Progenitor cell of endocrine pancreas (in vitro differentiated cells): Measurements from ENCODE around the gene LYRM2. TPM values are rescaled to one million over a fixed set of nuclear protein-coding genes. Genes with fewer than 3 reads are reported as not detected.

Experiments used
- DNase-seq: peaks from one replicate; pipeline ENCODE4 v3.0.0; 2021; ENCODE audit warnings: low spot score; ENCODE audit not compliant: unreplicated experiment
- H3K27ac Mint-ChIP-seq: 2 replicates; pipeline ENCODE4 v1.8.0; 2021; ENCODE audit warnings: mild to moderate bottlenecking, moderate library complexity, mixed read lengths
- H3K27me3 Mint-ChIP-seq: 2 replicates; pipeline ENCODE4 v1.8.0; 2021; ENCODE audit warnings: mixed read lengths
- H3K36me3 Mint-ChIP-seq: 2 replicates; pipeline ENCODE4 v1.8.0; 2022; ENCODE audit warnings: mixed read lengths; ENCODE audit not compliant: insufficient read depth
- H3K4me1 Mint-ChIP-seq: 2 replicates; pipeline ENCODE4 v1.8.0; 2021; ENCODE audit warnings: low read depth, mixed read lengths
- H3K4me3 Mint-ChIP-seq: 2 replicates; pipeline ENCODE4 v1.8.0; 2021; ENCODE audit warnings: low read depth, mild to moderate bottlenecking, moderate library complexity, mixed read lengths
- H3K9me3 Mint-ChIP-seq: 2 replicates; pipeline ENCODE4 v1.8.0; 2021; ENCODE audit warnings: low read depth, mixed read lengths
- CTCF ChIP-seq: fragments of 200-600 bp; sonication (generic); IDR thresholded peaks from one replicate; pipeline ENCODE4 v1.5.0; 2021; ENCODE audit warnings: antibody characterized with exemption, mild to moderate bottlenecking; ENCODE audit not compliant: unreplicated experiment
- total RNA-seq: library from RNA; stranded (reverse); gene quantifications from 2 replicates; pipeline ENCODE4 v1.2.1, GENCODE V29; 2021

LYRM2 gene
- total RNA-seq, 1 donor from 2014 or later: 46.5 TPM

DNA sequence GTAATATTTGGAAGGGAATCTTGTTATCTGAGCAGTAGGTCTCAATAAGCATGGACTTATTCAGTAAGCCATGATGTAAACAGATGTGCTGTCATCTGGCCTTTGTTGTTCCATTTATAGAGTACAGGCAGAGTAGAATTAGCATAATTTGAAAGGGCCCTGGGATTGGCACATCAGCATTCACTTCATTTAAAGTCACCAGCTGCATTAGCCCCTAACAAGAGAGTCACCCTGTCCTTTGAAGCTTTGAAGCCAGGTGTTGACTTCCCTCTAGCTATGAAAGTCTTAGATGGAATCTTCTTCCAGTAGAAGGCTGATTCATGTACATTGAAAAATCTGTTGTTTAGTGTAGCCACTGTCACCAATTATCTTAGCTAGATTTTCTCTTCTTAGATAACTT is 109.7 kb downstream of the LYRM2 start:
- peaks cover 5% of the 10 kb centered on the region for H3K4me1 Mint-ChIP-seq
- TF ChIP-seq CTCF: no peak
- no peak overlapping the region for H3K27ac Mint-ChIP-seq
- no peak for DNase-seq
- no peaks in the 10 kb centered on the region for H3K27me3 Mint-ChIP-seq
- no peaks in the 10 kb centered on the region for H3K36me3 Mint-ChIP-seq
- peaks cover 3% of the 10 kb centered on the region for H3K9me3 Mint-ChIP-seq
- H3K4me3 Mint-ChIP-seq: no peak overlapping the region

DNA sequence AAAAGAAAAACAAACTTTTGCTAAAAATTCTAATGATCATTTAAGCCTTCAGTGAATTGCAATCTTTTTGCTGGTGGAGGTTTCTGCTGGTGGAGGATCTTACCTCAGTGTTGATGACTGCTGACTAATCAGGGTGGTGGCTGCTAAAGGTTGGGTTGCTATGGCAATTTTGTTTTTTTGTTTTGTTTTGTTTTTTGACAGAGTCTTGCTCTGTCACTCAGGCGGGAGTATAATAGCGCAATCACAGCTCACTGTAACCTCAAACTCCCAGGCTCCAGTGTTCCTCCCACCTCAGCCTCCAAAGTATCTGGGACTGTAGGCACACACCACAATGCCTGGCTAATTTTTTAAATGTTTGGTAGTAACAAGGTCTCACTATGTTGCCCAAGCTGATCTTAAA is 110.9 kb downstream of the LYRM2 start:
- no peak overlapping the region for H3K27ac Mint-ChIP-seq
- H3K4me3 Mint-ChIP-seq: no peak overlapping the region
- no peak for DNase-seq
- no peak for TF ChIP-seq CTCF
- peaks cover 11% of the 10 kb centered on the region for H3K4me1 Mint-ChIP-seq
- peaks cover 3% of the 10 kb centered on the region for H3K9me3 Mint-ChIP-seq
- H3K36me3 Mint-ChIP-seq: no peaks in the 10 kb centered on the region
- H3K27me3 Mint-ChIP-seq: no peaks in the 10 kb centered on the region

DNA sequence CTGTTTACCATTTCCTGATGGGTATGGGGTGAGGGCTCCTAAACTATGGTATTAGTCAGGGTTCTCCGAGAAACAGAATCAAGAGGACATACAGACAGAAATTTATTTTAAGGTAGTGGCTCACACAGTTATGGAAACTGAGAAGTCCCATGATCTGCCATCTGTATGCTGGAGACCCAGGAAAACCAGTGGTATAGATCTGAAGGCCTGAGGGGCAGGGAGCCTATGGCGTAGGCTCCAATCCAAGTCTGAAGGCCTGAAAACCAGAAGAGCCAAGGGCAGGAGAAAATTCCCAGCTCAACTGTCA is 112.0 kb downstream of the LYRM2 start:
- H3K27ac Mint-ChIP-seq: no peak overlapping the region

DNA sequence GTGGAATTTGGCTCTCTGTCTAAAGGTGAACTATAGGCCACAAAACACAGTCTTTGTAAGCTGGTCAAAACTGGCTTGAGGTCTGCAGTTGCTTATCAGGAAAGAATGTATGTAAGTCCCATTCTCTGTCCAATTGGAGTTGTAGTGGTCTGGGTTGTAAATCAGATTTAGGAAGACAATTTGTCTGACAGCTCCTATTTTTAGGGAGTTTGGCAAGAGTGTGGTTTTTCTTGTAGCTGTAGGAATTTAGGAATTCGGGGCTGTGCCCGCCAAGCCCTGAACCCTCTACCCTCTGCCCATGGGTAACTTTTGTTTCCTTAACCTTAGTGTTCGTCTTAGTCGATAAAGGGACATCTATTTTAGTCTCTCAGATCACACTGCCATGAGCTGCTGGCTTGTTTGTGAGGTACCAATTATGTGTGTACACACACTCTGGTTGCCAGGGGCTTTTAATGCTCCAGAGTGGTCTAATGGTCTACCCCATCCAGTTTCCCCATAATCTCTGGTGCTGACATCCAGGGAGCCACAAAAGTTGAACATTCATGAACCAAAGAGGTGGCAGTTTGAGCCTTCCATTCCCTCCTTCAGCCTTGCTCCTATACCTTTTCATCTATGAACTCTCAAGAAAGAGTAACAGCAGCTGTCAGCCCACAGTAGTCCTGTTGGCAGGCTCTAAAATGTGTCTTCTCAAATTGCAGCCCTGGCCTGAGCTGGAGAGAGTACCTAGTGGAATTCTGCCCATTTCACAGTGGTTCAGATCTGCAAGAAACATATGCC is 112.6 kb downstream of the LYRM2 start:
- DNase-seq: no peak
- TF ChIP-seq CTCF: no peak
- Mint-ChIP-seq H3K4me1 (peaks cover 11% of the 10 kb centered on the region), H3K27me3 (no peaks in the 10 kb centered on the region), H3K27ac (no peak overlapping the region), H3K4me3 (no peak overlapping the region), H3K9me3 (no peaks in the 10 kb centered on the region), H3K36me3 (no peaks in the 10 kb centered on the region)

More for the DNA sequence above, 112.0 kb downstream of the LYRM2 start:
- Mint-ChIP-seq H3K27me3 (no peaks in the 10 kb centered on the region), H3K4me1 (peaks cover 11% of the 10 kb centered on the region), H3K4me3 (no peak overlapping the region), H3K9me3 (no peaks in the 10 kb centered on the region), H3K36me3 (no peaks in the 10 kb centered on the region)
- no peak for DNase-seq
- TF ChIP-seq CTCF: no peak

GRCh38 chr6:89522778-89523177 is 115.8 kb downstream of the LYRM2 start:
- no peak for TF ChIP-seq CTCF

More at GRCh38 chr6:89522778-89523177, 115.8 kb downstream of the LYRM2 start:
- DNase-seq: no peak
- Mint-ChIP-seq H3K9me3 (no peaks in the 10 kb centered on the region), H3K27ac (no peak overlapping the region), H3K27me3 (no peaks in the 10 kb centered on the region), H3K4me1 (peaks cover 6% of the 10 kb centered on the region), H3K4me3 (no peak overlapping the region), H3K36me3 (no peaks in the 10 kb centered on the region)
